HG02610 (cell line): ENCODE results near the gene CLN3.
"Not testable (repeated sequence)": the region's sequence is repeated elsewhere in the genome, so short reads cannot be mapped to it uniquely, and the experiment has no call there.

Experiments used
- ATAC-seq: cut with Tn5 transposase; IDR thresholded peaks from one replicate; pipeline ENCODE4 v1.9.1; 2021; ENCODE audit warnings: mild to moderate bottlenecking, moderate library complexity; ENCODE audit not compliant: unreplicated experiment

Gene CLN3

DNA sequence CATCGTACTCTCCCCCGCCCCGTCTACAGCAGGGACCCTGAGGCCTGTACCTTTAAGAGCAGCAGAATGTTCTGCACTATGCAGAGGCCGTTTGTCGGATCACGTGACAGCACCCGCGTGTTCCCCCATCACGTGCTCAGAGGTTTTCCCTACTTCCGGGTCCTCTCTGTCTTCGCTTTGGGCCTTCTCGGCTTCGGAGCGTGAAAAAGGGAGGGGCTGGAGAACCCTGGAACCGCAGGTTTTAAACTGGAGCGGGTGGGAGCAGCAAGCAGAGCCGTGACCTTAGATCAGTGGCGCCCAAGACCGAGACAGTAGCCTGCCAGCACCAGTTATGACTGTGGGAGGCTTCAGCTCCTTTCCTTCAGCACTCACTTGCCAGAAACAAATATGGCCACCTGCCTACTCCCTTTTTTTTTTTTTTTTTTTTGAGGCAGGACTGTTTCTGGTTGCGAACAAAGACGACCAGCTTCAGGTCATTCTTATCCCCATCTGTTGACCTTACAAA, at the start of gene CLN3:
CLN3 (minus strand) TSS at position 105 of the 505 bp plus-strand sequence. CDS start 315 bp downstream, outside the sequence.
- peak; percentile 63 for ATAC-seq

DNA sequence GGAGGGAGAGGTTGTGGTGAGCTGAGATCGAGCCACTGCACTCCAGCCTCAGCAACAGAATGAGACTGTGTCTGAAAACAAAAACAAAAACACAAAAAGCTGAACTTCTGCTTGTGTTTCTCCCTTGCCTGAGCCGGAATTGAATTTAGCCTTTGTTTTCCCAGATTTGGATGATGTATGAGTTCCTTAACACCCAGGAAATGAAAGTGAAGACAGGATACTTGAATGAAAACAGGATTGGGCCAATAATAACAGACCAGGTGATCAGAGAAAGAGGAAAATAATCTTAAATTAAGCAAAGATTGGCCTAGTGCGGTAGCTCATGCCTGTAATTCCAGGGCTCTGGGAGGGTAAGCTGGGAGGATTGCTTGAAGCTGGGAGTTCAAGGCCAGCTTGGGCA, 48.5 kb upstream of the CLN3 start:
- no peak for ATAC-seq

DNA sequence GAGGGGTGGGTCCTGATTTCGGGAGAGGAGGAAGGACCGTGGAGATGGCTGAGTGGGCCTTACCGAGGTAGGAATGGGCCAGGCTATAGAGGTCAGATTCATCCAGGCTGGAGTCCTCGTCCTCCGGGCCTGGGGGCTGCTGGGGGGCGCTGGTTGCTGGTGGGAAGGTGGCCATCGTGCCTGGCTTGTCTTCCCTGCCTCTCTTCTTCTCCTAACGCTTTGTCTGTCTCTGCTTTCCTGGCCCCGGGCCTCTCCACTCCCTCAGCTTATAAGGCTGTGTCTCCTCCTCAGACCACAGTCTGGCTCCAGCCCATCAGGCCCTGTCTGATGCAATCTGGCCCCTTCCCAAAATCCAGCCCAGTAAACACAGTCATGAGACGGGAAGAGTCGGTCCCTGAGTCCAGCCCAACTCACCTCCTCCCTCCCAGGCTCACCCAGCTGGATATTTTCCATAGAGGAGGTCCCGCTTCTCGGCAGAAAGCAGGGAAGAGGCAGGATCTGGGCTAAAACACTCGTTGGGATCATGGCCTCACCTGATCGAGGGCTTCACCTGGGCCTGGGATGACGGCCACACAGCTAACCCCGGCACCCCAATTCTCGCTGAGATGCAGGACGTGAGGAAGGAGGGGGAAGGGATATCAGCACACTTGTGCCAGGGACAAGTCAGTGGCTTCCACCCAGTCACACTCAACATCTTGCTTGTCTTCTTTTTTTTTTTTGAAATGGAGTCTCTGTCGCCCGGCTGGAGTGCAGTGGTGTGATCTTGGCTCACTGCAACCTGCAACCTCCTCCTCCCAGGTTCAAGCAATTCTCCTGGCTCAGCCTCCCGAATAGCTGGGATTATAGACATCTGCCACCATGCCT, 47.1 kb upstream of the CLN3 start, which contains the start of gene NUPR1:
NUPR1 (minus strand) TSS at position 242 of the 864 bp plus-strand sequence; CDS start at position 175, 67 bp downstream.
- no peak for ATAC-seq

DNA sequence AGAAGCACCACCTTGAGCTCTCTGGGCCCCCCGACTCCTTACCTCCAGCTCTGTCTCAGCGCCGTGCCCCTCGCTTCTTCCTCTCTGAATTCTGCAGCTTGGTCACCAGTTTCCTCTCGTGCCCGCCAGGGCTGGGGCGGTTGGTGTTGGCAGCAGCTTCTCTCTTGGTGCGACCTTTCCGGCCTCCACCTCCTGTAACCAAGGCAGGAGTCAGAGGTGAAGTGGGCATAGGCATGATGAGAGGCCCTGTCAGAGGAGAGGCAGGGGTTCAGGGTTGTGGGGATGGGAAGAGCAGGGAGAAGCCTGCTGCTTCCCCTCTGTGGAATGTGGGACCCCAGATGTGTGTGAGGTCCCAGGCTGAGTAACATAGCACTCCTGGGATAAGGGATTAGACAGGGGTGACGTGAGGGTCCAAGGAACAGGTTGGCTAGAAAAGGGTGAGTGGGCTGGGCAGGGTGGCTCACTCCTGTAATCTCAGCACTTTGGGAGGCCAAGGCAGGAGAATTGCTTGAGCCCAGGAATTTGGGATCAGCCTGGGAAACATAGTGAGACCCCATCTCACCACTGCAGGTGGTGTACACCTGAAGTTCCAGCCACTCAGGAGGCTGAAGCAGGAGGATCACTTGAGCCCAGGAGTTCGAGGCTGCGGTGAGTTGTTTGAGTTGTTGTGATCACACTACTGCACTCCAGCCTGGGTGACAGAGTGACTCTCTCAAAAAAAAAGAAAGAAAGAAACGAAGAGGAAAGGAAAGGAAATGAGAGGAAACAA, 46.3 kb upstream of the CLN3 start:
- no peak for ATAC-seq

DNA sequence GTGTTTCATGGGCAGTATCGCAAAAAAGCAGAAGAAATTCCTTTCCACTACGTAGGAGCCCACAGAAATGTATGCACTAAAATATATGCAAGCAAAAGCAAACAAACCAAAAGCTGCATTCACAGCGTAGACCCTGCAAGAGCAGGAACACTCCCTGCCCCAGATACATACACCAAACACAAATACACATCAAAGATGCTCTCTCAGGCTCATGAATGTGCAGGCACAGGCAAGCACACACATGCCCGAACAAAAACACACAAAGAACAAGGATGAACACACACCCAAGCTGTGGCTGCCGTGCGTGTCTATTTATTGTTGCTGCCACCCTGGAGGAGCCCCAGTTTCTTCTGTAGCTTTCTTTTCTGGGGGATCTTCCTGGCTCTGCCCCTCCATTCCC, 45.2 kb upstream of the CLN3 start:
- ATAC-seq, result no peak

DNA sequence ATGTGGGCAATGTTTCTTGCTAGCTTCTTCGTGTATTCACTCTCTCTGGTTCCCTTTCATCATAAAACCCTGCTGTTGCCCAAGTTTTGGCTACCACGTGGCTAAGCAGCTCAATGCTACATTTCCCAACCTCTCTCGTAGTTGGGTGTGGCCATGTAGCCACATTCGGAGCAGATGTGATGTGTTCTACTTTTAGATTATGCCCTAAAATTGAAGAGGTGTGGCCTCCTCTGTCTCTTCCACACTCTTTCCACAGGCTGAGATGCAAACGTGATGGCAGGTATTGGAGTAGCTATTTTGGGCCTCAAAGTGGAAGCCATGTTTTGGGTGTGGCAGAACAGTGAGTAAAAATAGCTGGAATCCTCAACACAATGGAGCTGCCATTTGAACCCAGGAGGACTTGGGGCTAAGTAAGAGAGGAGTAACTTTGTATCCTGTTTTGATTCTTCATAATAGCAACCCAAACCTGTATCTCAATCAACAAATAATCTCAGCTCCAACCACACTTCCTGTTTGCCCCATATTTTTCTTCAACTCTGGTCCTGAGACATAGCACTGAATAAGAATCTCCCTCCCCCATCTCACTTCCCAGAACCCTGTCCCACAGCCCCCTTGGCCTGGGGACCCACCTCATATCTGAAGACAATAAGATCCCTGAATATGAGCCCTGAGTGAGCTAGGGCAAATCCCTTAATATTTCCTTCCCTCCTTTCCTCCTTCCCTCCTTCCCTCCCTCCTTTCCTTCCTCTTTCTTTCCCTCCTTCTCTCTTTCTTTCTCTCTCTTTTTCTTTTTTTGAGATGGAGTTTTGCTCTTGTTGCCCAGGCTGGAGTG, 42.9 kb upstream of the CLN3 start:
- no peak for ATAC-seq

DNA sequence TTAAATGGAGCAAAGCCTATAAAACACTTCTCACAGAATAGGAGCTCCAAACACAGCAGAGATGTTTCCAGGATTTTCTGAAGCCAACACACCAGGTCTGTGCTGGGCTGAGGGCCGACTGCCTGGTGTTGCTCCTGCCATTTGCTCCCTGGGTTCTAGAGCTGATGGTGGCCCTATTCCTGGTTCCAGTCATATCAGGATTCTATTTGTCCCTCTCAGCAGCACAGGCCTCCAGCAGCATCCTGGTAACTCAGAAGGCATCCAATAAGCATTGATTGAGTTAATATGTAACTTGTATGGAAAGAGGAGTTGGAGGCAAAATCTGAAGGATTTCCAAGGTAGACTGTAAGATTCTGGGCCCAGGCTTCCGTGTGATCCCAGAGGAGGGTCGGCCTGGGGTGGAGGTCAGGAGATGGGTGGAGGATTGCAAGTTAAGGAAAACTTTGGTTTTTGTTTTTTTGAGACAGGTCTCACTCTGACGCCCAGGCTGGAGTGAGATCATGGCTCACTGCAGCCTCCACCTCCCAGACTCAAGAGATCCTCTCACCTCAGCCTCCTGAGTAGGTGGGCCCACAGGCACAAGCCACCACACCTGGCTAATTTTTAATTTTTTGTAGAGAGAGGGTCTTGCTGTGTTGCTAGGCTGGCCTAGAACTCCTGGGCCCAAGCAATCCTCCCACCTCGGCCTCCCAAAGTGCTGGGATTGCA, 41.2 kb upstream of the CLN3 start:
- no peak for ATAC-seq

DNA sequence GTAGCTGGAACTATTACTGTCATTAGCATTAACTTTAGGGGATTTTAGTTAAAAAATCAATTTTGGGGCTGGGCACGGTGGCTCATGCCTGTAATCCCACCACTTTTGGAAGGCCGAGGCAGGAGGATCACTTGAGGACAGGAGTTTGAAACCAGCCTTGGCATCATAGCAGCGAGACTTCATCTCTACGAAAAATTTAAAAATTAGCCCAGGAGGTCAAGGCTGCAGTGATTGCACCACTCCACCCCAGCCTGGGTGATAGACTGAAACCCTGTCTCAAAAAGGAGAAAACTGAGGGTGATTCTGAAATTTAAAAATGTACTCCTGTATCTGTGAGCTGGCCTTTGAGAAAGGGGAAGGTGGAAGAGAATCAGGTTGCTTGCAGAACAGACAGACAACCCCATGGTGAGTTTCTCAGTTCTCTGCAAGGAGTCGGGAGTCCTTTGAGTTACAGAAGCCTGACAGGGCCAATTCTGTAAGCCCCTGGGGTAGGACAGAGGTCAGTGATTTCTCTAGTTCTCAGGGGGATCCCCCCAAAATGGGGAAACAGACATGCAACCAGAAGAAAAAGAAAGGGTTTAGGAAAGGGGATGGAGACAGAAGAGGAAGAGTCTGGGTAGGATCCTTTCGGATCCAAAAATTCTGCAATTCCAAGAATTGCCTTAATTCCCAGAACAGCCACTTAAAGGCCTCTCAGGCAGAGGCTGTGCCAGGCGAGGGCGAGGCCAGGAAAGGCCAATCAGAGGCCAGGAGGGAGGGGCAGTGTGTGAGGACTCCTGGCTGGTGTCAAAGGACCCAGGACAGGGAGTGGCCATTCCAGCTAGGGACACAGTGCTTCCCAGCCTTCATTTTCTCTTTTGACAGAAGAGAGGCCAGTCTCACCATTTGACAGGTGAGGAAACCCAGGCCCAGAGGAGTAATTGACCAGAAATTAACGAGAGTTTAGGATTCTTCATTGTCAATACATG, 40.2 kb upstream of the CLN3 start:
- ATAC-seq, result no peak

DNA sequence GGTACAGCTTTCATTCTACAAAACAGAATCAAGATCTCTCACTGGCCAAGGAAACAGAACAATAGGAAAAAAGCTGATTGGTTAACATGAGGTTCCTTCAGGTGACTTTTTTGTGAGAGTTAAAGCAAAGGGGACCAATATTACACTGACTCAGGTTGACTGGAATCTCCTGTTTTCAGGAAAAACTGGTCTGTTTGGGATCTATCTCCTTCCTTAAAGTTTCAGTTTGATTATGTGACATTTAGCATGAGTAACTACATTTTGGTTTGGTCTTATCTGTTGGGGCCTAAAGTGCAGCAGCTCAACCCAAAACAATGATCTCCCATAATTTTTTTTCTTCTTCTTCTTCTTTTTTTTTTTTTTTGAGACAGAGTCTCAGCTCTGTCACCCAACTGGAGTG, 37.2 kb upstream of the CLN3 start:
- no peak for ATAC-seq

DNA sequence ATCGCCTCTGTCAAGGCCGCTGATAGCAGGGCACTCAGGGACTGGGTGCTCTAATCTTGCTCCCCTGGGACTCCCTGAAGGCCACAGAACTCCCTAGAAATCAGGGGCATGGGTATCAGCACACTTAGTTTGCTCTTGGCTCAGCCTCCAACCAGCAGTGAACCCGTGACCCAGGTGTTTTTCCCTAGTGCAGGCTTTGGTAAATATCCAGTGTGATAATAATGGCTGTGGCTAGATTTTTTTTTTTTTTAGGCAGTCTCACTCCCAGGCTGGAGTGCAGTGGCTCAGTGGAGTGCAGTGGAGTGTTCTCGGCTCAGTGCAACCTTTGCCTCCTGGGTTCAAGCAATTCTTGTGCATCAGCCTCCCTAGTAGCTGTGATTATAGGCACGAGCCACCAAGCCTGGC, 36.6 kb upstream of the CLN3 start:
- no peak for ATAC-seq

DNA sequence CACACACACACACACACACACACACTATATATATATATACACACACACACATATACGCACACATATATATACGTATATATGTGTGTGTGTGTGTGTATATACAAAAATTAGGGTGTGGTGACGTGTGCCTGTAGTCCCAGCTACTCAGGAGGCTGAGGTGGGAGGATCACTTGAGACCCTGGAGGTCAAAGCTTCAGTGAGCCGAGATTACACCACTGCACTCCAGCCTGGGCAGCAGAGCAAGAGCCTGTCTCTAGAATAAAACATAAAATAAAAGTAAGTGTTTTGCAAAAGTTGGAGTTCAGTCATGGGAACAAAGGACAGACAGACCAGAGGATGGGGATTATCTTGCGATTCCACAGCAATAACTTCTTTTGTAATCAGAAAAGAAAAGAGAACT, 36.1 kb upstream of the CLN3 start:
- no peak for ATAC-seq

DNA sequence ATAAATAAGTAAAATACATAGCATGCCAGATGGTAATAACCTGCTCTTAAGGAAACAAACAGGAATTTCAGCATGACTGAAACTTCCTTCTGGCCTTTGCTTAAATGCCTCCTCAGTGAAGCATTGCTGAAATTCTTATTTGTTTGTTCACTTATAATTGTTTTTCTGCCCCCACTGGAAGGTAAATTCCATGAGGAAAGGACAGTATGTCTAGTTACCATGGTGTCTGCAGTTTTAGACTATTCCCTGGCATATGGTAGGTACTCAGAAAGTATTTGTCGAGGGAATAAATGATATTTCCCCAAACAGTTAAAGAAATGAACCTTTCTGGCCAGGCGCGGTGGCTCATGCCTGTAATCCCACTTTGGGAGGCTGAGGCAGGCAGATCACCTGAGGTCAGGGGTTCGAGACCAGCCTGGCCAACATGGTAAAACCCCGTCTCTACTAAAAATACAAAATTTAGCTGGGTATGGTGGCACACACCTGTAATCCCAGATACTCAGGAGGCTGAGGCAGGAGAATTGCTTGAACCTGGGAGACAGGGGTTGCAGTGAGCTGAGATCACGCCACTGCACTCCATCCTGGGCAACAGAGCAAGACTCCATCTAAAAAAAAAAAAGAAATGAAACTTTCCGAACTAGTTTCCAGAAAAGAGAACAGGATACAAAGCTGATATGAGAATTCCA, 35.4 kb upstream of the CLN3 start:
- not testable (repeated sequence) for ATAC-seq

DNA sequence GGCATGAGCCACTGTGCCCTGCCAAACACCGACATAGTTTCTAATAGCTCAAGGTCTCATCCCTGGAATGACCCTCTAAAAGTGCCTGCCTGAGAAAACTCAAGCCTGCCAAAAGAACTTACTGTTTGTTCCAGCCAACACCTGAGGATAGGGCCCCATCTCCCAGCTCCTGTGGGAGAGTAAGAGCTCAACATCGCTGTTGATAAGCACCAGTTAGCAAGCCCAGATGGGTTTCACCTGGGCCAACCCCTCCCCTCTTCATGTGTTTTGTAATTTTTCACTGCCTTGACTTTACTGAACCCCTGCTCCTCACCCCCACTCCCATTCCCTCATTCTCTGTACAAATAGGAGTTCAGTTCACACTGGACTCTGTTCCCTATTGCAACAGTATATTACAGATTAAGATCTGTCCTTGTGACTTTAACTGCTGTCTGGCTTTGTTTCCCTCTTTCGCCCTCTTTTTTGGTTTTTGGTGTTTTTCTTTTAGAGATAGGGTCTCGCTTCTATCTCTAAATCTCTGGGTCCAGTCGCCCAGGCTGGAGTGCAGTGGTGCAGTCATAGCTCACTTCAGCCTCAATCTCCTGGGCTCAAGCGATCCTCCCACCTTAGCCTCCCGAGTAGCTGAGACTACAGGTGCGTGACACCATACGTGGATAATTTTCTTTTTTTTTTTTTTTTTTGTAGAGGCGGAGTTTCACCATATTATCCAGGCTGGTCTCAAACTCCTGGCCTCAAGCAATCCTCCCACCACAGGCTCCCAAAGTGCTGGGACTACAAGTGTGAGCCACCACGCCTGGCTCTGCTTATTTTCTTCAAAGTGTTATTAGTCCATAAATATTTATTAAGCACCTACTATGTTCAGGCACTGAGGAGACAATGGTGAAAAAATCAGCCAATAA, 34.6 kb upstream of the CLN3 start:
- ATAC-seq, result no peak

DNA sequence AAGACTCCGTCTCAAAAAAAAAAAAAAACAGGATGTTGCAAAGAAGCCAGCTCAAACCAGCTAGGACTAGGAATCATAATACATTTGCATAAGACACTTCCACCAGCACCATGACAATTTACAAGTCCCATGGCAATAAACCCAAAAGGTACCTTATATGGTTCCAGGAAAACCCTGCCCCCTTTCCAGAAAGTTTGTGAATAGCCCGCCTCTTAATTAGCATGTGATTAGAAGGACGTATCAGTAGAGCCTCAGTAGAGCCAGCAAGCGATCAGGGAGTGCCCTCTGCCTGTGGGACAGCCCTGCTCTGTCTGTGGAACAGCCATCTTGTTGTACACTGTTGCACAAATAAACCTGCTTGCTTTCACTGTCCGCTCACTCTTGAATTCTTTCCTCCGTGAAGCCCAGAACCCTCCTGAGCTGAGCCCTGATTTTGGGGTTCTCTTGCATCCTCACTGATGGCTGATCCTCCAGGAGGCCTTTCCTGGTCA, 32.9 kb upstream of the CLN3 start:
- no peak for ATAC-seq

DNA sequence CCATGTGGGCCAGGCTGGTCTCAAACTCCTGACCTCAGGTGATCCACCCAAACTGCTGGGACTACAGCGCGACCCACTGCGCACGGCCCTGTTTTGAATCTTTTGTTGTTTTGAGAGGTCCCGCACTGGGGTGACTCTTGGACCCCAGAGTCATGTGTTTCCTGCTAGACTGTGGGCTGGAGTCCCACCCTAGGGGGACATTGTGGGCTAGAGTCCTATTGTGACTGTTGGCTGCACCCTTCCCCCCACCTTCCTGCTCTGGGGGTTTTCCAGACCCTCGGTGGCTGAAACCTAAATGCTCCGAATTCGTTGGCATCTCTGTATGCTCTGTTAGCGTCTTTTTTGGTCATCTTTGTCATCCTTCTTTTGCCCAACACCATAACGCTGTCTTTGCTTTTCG, 30.9 kb upstream of the CLN3 start:
- no peak for ATAC-seq

DNA sequence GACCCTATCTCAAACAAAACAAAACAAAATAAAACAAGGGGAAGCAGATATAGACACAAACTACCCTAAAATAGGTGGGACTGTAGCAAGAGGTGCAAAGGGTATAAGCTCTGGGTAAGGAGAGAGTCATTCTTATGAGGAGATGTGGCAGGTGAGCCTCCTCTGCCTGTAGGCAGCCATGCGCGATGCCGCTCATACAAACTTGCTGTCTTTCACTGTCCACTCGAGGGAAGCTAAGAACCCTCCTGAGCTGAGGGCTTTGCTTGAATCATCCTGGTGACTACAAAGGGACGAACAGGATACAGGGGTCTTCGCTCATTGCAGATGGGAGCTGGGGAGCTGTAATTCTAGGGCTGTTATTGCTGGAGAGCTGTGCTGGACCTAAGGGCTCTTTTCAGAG, 29.6 kb upstream of the CLN3 start:
- ATAC-seq, result no peak

DNA sequence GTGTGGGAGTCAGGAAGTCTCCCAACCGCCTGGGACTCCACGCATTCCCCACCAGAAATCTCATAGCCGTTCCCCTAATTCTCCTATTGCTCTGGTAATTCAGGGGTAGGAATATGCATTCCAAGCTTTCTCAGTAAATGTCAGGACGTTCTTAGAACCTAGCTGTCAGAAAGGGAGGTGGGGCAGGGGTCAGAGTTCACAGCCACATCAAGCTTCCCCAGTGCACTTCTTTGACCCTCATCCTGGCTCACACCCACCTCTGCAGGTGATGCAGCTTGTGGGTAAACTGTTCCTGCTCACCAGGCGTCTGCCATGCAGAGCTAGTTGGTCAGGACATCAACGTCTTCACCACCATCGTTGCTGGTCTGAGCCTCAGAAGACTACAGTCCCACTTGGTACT, 28.8 kb upstream of the CLN3 start:
- no peak for ATAC-seq
